Vagina (tissue), 2 donors: ENCODE results near the gene OR9A4.

Experiments used
- CTCF ChIP-seq, 3 experiments: fragments of 450-650 bp in 2 of 3; fragments of 200-600 bp in 1 of 3; sonication (generic) in 1 of 3; IDR thresholded peaks; one replicate each; pipeline ENCODE4 v1.5.1; 2017 to 2019; ENCODE audit warnings: antibody characterized with exemption in 3 of 3, mild to moderate bottlenecking in 2 of 3, moderate library complexity in 2 of 3
- POLR2A ChIP-seq, 2 donors: fragments of 450-650 bp; IDR thresholded peaks; one replicate each; pipeline ENCODE4 v1.6.1; 2017; ENCODE audit warnings: antibody characterized with exemption in 2 of 2, mild to moderate bottlenecking in 2 of 2, moderate library complexity in 2 of 2
- POLR2AphosphoS5 ChIP-seq, 2 donors: sonication (generic); formaldehyde crosslinking; IDR thresholded peaks; one replicate each; pipeline ENCODE4 v1.9.0; 2017; ENCODE audit warnings: antibody characterized with exemption in 2 of 2, mild to moderate bottlenecking in 2 of 2, low read depth in 1 of 2; ENCODE audit not compliant: insufficient read depth in 1 of 2

DNA sequence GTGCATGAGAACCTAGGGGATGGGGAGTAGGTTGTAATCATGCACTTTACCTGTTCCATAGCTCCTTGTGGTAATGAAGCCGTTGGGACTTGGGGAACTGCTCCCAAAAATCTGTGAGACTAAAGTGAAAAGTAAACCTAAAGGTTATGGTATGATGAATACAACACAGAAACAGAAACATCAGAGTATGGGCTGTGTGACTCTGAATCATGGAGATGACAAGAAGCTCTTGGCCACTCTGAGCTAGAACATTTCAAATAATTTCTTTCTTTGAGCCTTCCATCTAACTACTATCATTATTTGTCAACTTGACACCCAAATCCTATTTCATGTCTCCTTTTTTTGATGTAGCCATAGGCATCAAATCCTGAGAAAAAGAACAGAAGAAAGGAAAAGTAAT, 27.6 kb downstream of the OR9A4 start:
- TF ChIP-seq POLR2A (IDR thresholded peaks at IDR 0.05) (no peak), CTCF (IDR thresholded peaks at IDR 0.05) (no peak), POLR2AphosphoS5 (IDR thresholded peaks at IDR 0.05; ENCODE audit: insufficient read depth in 1 of 2, low read depth in 1 of 2) (no peak)
